ENCODE results near the gene BRIP1. TPM values are rescaled to one million over a fixed set of nuclear protein-coding genes. Genes with fewer than 3 reads are reported as not detected.

The BRIP1 gene
- total and polyA plus RNA-seq, 2 experiments from 2014 or later, result 8.0 to 23.1 TPM

DNA sequence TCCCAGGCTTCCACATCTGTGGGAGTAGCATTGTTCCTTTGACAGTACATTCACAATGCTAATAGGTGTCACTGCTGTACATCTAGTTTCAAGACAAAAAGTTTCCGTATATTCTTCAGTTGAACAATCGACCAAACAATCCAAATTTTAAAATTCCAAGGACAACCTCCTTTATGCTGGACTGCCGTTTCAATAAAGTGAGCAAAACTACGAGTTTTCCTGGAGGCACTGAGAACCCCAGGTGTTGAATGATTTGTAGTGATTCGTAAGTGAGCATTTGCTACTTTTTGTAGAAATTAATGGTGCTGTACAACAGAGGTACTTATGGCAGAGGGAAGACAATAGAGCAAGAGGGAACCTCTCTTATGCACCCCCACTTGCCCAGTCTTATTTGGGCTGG, 201.1 kb downstream of the BRIP1 start (continued):
- TF ChIP-seq, protein P1, sequence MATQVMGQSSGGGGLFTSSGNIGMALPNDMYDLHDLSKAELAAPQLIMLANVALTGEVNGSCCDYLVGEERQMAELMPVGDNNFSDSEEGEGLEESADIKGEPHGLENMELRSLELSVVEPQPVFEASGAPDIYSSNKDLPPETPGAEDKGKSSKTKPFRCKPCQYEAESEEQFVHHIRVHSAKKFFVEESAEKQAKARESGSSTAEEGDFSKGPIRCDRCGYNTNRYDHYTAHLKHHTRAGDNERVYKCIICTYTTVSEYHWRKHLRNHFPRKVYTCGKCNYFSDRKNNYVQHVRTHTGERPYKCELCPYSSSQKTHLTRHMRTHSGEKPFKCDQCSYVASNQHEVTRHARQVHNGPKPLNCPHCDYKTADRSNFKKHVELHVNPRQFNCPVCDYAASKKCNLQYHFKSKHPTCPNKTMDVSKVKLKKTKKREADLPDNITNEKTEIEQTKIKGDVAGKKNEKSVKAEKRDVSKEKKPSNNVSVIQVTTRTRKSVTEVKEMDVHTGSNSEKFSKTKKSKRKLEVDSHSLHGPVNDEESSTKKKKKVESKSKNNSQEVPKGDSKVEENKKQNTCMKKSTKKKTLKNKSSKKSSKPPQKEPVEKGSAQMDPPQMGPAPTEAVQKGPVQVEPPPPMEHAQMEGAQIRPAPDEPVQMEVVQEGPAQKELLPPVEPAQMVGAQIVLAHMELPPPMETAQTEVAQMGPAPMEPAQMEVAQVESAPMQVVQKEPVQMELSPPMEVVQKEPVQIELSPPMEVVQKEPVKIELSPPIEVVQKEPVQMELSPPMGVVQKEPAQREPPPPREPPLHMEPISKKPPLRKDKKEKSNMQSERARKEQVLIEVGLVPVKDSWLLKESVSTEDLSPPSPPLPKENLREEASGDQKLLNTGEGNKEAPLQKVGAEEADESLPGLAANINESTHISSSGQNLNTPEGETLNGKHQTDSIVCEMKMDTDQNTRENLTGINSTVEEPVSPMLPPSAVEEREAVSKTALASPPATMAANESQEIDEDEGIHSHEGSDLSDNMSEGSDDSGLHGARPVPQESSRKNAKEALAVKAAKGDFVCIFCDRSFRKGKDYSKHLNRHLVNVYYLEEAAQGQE (IDR thresholded peaks at IDR 0.05; ENCODE audit: unreplicated experiment), result no peak
- TF ChIP-seq, protein P2, sequence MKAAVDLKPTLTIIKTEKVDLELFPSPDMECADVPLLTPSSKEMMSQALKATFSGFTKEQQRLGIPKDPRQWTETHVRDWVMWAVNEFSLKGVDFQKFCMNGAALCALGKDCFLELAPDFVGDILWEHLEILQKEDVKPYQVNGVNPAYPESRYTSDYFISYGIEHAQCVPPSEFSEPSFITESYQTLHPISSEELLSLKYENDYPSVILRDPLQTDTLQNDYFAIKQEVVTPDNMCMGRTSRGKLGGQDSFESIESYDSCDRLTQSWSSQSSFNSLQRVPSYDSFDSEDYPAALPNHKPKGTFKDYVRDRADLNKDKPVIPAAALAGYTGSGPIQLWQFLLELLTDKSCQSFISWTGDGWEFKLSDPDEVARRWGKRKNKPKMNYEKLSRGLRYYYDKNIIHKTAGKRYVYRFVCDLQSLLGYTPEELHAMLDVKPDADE (IDR thresholded peaks at IDR 0.05), result no peak
- TF ChIP-seq EZH2 (IDR thresholded peaks at IDR 0.05; ENCODE audit: low read depth, unreplicated experiment), result no peak
- no peak for TF ChIP-seq POLR2AphosphoS5 (IDR thresholded peaks at IDR 0.05; ENCODE audit: low read depth)
- TF ChIP-seq, protein P3, sequence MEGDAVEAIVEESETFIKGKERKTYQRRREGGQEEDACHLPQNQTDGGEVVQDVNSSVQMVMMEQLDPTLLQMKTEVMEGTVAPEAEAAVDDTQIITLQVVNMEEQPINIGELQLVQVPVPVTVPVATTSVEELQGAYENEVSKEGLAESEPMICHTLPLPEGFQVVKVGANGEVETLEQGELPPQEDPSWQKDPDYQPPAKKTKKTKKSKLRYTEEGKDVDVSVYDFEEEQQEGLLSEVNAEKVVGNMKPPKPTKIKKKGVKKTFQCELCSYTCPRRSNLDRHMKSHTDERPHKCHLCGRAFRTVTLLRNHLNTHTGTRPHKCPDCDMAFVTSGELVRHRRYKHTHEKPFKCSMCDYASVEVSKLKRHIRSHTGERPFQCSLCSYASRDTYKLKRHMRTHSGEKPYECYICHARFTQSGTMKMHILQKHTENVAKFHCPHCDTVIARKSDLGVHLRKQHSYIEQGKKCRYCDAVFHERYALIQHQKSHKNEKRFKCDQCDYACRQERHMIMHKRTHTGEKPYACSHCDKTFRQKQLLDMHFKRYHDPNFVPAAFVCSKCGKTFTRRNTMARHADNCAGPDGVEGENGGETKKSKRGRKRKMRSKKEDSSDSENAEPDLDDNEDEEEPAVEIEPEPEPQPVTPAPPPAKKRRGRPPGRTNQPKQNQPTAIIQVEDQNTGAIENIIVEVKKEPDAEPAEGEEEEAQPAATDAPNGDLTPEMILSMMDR (conservative IDR thresholded peaks at IDR 0.05; ENCODE audit: low read depth in 2 of 2), result no peak

DNA sequence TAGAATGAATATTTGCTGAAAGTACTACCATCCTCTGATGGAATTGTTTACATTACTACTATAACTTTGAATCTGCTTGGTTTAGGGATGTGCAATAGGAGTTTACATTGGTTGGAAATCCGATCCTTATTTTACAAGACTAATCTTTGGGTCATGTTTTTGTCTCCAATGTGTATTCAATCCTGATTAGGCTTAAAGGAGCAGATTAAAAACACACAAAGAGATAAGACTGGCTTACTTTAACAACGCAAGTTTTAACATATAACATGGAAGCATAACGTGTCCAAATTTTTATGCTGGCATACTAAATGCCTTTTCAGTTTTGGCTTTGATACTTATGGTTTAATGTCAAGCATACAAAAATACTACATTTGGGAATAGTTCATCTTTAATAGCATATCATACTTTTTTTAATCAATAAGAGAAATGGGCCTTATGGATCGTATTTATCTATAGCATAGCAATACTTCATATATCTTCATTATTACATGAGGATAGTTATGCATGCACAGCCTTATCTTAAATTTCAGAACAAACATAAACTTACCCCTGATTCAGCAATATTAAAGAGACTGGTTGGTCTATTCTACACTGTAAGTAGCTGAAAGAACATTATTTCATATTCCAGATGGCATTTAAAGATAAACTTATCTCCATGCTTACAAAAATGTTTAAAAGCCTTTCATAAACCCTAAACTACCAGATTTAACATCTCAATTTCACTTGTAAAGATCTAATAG, 202.4 kb downstream of the BRIP1 start:
- DNase-seq (ENCODE audit: low spot score) (no peak), ATAC-seq (no peak)
- H3K27ac Mint-ChIP-seq, result no peak overlapping the region
- Histone ChIP-seq H2AFZ (no peak overlapping the region), H4K20me1 (replicated peaks; ENCODE audit: insufficient read depth) (no peaks in the 10 kb centered on the region), H3K36me3 (ENCODE audit: insufficient read depth) (no peaks in the 10 kb centered on the region), H3F3A (replicated peaks; ENCODE audit: low read depth) (no peaks in the 10 kb centered on the region), H3K79me2 (replicated peaks; ENCODE audit: insufficient read depth) (no peaks in the 10 kb centered on the region), H3K27me3 (ENCODE audit: insufficient read depth) (no peaks in the 10 kb centered on the region), H3K4me1 (ENCODE audit: insufficient read depth) (no peaks in the 10 kb centered on the region), H3K4me2 (no peak overlapping the region), H3K9me2 (ENCODE audit: insufficient read depth) (no peaks in the 10 kb centered on the region), H3K4me3 (no peak overlapping the region), H3K27ac (ENCODE audit: low read depth) (no peak overlapping the region)
- no peak overlapping the region for H3K4me3 Mint-ChIP-seq
- H3K27me3 Mint-ChIP-seq (ENCODE audit: insufficient read depth, low read depth, poor library complexity), result peaks cover 2% of the 10 kb centered on the region
- no peaks in the 10 kb centered on the region for H3K4me1 Mint-ChIP-seq
- H3K36me3 Mint-ChIP-seq (ENCODE audit: low read depth), result no peaks in the 10 kb centered on the region
- H3K9me3 Mint-ChIP-seq, result 0 out of 3 replicates have a peak, but pooled peaks cover 4% of the 10 kb centered on the region
- no peak for TF ChIP-seq ZNF331 (CRISPR knock-in tag; IDR thresholded peaks at IDR 0.05; ENCODE audit: low read depth)
- TF ChIP-seq EZH2phosphoT487 (IDR thresholded peaks at IDR 0.05; ENCODE audit: unreplicated experiment), result no peak
- TF ChIP-seq, protein P4, sequence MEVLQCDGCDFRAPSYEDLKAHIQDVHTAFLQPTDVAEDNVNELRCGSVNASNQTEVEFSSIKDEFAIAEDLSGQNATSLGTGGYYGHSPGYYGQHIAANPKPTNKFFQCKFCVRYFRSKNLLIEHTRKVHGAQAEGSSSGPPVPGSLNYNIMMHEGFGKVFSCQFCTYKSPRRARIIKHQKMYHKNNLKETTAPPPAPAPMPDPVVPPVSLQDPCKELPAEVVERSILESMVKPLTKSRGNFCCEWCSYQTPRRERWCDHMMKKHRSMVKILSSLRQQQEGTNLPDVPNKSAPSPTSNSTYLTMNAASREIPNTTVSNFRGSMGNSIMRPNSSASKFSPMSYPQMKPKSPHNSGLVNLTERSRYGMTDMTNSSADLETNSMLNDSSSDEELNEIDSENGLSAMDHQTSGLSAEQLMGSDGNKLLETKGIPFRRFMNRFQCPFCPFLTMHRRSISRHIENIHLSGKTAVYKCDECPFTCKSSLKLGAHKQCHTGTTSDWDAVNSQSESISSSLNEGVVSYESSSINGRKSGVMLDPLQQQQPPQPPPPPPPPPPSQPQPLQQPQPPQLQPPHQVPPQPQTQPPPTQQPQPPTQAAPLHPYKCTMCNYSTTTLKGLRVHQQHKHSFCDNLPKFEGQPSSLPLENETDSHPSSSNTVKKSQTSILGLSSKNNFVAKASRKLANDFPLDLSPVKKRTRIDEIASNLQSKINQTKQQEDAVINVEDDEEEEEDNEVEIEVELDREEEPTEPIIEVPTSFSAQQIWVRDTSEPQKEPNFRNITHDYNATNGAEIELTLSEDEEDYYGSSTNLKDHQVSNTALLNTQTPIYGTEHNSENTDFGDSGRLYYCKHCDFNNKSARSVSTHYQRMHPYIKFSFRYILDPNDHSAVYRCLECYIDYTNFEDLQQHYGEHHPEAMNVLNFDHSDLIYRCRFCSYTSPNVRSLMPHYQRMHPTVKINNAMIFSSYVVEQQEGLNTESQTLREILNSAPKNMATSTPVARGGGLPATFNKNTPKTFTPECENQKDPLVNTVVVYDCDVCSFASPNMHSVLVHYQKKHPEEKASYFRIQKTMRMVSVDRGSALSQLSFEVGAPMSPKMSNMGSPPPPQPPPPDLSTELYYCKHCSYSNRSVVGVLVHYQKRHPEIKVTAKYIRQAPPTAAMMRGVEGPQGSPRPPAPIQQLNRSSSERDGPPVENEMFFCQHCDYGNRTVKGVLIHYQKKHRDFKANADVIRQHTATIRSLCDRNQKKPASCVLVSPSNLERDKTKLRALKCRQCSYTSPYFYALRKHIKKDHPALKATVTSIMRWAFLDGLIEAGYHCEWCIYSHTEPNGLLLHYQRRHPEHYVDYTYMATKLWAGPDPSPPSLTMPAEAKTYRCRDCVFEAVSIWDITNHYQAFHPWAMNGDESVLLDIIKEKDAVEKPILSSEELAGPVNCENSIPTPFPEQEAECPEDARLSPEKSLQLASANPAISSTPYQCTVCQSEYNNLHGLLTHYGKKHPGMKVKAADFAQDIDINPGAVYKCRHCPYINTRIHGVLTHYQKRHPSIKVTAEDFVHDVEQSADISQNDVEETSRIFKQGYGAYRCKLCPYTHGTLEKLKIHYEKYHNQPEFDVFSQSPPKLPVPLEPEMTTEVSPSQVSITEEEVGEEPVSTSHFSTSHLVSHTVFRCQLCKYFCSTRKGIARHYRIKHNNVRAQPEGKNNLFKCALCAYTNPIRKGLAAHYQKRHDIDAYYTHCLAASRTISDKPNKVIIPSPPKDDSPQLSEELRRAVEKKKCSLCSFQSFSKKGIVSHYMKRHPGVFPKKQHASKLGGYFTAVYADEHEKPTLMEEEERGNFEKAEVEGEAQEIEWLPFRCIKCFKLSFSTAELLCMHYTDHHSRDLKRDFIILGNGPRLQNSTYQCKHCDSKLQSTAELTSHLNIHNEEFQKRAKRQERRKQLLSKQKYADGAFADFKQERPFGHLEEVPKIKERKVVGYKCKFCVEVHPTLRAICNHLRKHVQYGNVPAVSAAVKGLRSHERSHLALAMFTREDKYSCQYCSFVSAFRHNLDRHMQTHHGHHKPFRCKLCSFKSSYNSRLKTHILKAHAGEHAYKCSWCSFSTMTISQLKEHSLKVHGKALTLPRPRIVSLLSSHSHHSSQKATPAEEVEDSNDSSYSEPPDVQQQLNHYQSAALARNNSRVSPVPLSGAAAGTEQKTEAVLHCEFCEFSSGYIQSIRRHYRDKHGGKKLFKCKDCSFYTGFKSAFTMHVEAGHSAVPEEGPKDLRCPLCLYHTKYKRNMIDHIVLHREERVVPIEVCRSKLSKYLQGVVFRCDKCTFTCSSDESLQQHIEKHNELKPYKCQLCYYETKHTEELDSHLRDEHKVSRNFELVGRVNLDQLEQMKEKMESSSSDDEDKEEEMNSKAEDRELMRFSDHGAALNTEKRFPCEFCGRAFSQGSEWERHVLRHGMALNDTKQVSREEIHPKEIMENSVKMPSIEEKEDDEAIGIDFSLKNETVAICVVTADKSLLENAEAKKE (CRISPR knock-in tag; IDR thresholded peaks at IDR 0.05), result no peak
- no peak for TF ChIP-seq EZH2 (IDR thresholded peaks at IDR 0.05; ENCODE audit: low read depth, unreplicated experiment)

All from GM23338 (cell line).